GM21390 (cell line): ENCODE measurements around the gene LMAN2.

Source experiments
- ATAC-seq: cut with Tn5 transposase; IDR thresholded peaks from one replicate; pipeline ENCODE4 v1.9.1; 2021; ENCODE audit not compliant: unreplicated experiment

LMAN2 gene

GRCh38 chr5:177291735-177292134 is 59.7 kb downstream of the LMAN2 start:
- ATAC-seq: no peak

DNA sequence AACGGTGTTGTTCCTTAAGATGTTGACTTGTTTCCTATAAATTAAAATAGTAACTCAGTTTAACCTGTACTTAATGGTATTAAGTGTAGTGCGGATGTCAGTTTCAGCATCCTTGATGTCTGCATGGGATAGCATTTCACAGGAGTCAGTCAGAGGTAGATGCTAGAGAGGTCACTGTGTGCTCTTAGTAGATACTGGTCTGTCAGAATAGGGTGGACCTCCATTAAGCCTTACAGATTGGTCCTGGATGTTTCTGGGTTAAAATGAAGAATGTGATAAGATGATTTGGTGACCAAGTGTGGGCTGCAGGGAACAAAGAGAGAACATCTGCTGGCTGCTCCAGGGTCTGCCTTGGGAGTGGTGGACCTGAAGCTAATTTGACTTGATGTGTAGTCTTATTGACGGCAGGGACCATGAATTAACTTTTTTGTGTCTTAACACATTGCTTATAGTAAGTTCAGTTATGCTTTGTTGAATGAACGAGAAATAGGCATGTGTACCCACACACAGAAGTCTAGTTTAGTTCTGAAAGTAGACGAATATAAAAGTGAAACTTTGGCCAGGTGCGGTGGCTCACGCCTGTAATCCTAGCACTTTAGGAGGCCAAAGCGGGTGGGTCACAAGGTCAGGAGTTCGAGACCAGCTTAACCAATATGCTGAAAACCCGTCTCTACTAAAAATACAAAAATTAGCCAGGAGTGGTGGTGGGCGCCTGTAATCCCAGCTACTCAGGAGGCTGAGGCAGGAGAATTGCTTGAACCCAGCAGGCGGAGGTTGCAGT is 60.5 kb downstream of the LMAN2 start:
- ATAC-seq: peak; percentile 74

DNA sequence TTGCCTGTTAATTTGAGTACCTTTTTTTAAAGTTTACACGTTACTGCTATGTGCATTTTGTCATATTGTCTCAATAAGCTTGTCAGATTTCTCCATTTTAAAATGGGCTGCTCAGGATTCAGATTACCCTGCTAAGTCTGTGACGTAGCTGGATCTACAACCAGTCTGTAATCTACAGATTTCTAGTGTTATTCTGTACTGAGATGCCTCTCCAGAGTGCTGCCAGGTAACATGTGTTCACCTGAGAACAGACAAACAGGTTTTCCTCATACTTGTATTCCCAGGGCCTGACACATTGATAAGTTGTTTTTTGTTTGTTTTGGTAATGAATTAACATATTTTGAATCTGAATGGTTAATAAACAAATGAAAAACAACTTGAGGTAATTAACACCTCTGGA is 63.3 kb downstream of the LMAN2 start:
- no peak for ATAC-seq
